A673 (cell line): Measurements from ENCODE around the gene TMIE. TPM values are rescaled to one million over a fixed set of nuclear protein-coding genes. Genes with fewer than 3 reads are reported as not detected.

Experiments
- BruUV-seq: library from RNA; stranded (reverse); fragments of 400-500 nt; replicated peaks from 2 replicates; lab custom pipeline; 2021; lab: Mats Ljungman, UMichigan
- CTCF ChIA-PET: fragments of 300-600 bp; sonication (Branson Sonifier 250); formaldehyde crosslinking; loops from one replicate; lab custom pipeline; 2022; ENCODE audit warnings: antibody characterized with exemption; lab: Charles Lee
- POLR2A ChIA-PET: fragments of 300-600 bp; sonication (Branson Sonifier 250); formaldehyde crosslinking; loops from one replicate; lab custom pipeline; 2022; ENCODE audit warnings: antibody characterized with exemption; ENCODE audit not compliant: low non-redundant PET; lab: Charles Lee
- DNase-seq: peaks from one replicate; pipeline ENCODE4 v3.0.0-alpha.2; 2015; ENCODE audit warnings: low spot score
- H3K27ac ChIP-seq: fragments of 200-600 bp; sonication (generic); 2 replicates; pipeline ENCODE4 v1.5.1; 2016; ENCODE audit warnings: mixed run types, low read depth, mild to moderate bottlenecking, mixed read lengths, antibody characterized with exemption, low read length; ENCODE audit not compliant: poor library complexity, severe bottlenecking
- H3K27me3 ChIP-seq: fragments of 200-600 bp; sonication (generic); replicated peaks from 2 replicates; pipeline ENCODE4 v1.6.1; 2017; ENCODE audit warnings: mixed run types, low read depth, mild to moderate bottlenecking, mixed read lengths, antibody characterized with exemption, low read length; ENCODE audit not compliant: insufficient read depth, poor library complexity
- H3K36me3 ChIP-seq: fragments of 200-600 bp; sonication (generic); 2 replicates; pipeline ENCODE4 v1.6.1; 2016; ENCODE audit warnings: mixed run types, mild to moderate bottlenecking, mixed read lengths, antibody characterized with exemption, low read length; ENCODE audit not compliant: insufficient read depth, poor library complexity, severe bottlenecking
- H3K4me1 ChIP-seq: fragments of 200-600 bp; sonication (generic); 2 replicates; pipeline ENCODE4 v1.6.1; 2017; ENCODE audit warnings: mixed run types, mild to moderate bottlenecking, mixed read lengths, antibody characterized with exemption, low read length; ENCODE audit not compliant: insufficient read depth, poor library complexity, severe bottlenecking
- H3K4me3 ChIP-seq: fragments of 200-600 bp; sonication (generic); 2 replicates; pipeline ENCODE4 v1.5.1; 2016; ENCODE audit warnings: low read depth, mixed run types, mild to moderate bottlenecking, mixed read lengths, low read length; ENCODE audit not compliant: poor library complexity, severe bottlenecking
- H3K9me3 ChIP-seq: fragments of 200-600 bp; sonication (generic); 2 replicates; pipeline ENCODE4 v1.6.1; 2016; ENCODE audit warnings: mixed run types, low read depth, mild to moderate bottlenecking, mixed read lengths, antibody characterized with exemption, low read length; ENCODE audit not compliant: poor library complexity, severe bottlenecking
- EZH2 ChIP-seq: fragments of 200-600 bp; sonication (generic); IDR thresholded peaks from 2 replicates; pipeline ENCODE4 v1.6.1; 2017; ENCODE audit warnings: borderline replicate concordance, low read depth, mild to moderate bottlenecking, mixed read lengths, antibody characterized with exemption, low read length; ENCODE audit not compliant: poor library complexity, severe bottlenecking
- intact Hi-C: fragments of 100-400 bp; cut with micrococcal nuclease; formaldehyde crosslinking; loops from one replicate; pipeline ENCODE4 v1.10.0; 2022; ENCODE audit not compliant: unreplicated experiment
- total RNA-seq: library from RNA; stranded (reverse); gene quantifications from 2 replicates; pipeline ENCODE4 v1.2.3, GENCODE V29; 2021
- TF ChIP-seq, protein P1 (sequence below): fragments of 300-800, 200-600 bp; sonication (generic); conservative IDR thresholded peaks from 2 replicates; pipeline ENCODE4 v1.5.1; 2017; ENCODE audit warnings: low read depth, mild to moderate bottlenecking, antibody characterized with exemption, low read length, moderate library complexity, mixed read lengths

Gene TMIE
- total RNA-seq, 1 experiment from 2014 or later: not detected

DNA sequence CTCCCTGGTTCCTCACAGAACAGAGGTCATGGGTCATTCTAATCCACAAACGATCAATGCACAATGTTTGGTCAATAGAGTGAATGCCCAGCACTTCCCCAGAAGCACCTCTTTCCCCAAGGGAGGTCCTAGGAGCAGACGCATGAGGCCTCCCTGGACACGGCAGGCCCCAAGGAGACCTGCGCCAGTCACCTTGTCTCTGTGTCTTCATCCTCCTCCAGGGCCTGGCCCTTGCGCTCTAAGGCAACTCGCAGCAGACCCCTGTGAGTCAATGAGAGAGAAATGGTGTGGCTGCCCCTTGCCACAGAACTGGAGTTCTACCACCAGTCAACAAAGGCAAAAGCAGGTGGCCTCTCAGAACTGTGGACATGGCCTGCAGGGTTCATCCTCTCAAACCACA lies 25.8 kb upstream of the TMIE start:
- no peaks in the 10 kb centered on the region for H3K36me3 ChIP-seq
- H3K9me3 ChIP-seq: no peaks in the 10 kb centered on the region
- no TSS peak for BruUV-seq
- ChIA-PET POLR2A (no interaction called here), CTCF (no interaction called here)
- DNase-seq: no peak
- TF ChIP-seq, protein P1, sequence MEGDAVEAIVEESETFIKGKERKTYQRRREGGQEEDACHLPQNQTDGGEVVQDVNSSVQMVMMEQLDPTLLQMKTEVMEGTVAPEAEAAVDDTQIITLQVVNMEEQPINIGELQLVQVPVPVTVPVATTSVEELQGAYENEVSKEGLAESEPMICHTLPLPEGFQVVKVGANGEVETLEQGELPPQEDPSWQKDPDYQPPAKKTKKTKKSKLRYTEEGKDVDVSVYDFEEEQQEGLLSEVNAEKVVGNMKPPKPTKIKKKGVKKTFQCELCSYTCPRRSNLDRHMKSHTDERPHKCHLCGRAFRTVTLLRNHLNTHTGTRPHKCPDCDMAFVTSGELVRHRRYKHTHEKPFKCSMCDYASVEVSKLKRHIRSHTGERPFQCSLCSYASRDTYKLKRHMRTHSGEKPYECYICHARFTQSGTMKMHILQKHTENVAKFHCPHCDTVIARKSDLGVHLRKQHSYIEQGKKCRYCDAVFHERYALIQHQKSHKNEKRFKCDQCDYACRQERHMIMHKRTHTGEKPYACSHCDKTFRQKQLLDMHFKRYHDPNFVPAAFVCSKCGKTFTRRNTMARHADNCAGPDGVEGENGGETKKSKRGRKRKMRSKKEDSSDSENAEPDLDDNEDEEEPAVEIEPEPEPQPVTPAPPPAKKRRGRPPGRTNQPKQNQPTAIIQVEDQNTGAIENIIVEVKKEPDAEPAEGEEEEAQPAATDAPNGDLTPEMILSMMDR: no peak
- TF ChIP-seq EZH2: no peak
- H3K4me3 ChIP-seq: no peak overlapping the region
- no peaks in the 10 kb centered on the region for H3K4me1 ChIP-seq
- no peak overlapping the region for H3K27ac ChIP-seq
- intact Hi-C loops: no loop called here
- no peaks in the 10 kb centered on the region for H3K27me3 ChIP-seq

DNA sequence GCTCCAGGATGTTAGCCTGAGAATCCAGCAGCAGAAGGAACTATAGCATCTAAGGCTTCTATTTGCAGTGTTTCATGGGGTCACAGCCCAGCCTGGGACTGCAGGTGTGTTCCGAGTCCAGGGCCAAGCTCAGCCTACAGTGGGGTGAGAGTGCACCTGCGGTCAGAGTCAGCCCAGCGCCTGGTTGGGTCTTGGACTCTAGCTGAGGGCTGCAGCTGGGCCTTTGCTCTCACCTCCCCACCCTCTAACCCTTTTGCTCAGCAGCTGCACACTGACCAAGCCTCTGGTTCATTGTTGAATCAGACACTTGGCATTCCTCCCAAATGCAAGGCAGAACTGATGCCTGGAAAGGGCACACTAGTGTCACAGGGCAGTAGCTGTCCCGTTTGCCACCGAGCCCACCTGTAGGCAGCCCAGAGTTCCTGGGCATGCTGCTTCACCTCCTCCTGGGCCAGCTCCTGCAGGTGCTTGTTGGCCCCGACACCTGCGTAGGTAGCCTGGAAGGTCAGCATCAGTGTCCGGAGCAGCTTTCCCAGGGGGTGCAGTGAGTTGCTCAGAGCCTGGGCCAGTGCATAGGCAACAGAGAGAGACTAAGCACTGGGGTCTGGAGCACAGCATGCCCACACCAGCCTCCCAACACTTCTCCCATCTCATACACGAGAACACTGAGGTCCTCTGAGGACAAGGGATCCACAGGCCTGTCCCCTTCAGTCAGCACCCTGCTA lies 25.2 kb upstream of the TMIE start:
- DNase-seq: no peak
- H3K4me3 ChIP-seq: no peak overlapping the region
- H3K27me3 ChIP-seq: no peaks in the 10 kb centered on the region
- intact Hi-C loops: no loop called here
- no peaks in the 10 kb centered on the region for H3K9me3 ChIP-seq
- no peaks in the 10 kb centered on the region for H3K36me3 ChIP-seq
- no peak overlapping the region for H3K27ac ChIP-seq
- no peaks in the 10 kb centered on the region for H3K4me1 ChIP-seq
- BruUV-seq: no TSS peak
- TF ChIP-seq, protein P1: no peak
- TF ChIP-seq EZH2: no peak
- CTCF ChIA-PET: no interaction called here
- POLR2A ChIA-PET: no interaction called here

DNA sequence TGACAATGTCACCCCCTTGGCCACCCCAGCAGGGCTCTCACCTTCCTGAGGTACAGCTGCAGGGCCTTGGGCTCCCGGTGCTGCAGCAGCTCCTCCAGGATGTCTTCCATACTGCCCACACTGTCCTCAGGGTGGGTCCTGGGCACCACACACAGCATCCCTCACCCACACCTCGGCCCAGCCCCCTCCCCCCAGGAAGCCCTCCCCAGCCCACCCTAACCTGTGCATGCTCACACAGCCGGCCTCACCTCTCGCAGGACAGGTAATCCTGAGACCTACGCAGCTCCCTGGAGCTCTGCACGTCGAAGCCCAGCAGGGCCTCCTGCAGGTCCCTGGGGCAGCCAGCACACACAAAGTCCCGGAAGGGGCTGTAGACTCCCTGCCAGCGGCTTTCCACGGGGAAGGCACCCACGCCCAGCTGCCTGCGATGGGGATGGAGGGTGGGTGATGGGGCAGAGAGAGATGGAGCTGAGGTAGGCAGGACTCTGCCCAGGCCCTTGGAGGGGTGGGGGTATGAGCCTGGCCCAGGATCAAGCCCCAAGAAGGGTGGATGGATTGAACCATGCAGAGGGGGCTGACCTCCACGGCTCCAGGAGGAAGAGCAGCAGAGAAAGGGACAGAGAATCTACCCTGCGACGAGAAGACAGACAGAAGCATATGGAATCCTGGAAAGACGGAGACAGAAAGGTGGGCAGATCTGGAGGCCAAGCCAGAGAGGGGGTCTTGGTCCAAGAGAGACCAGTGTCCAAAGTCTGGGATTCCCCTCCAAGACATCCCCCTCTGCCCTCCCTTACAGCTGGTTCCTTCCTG lies 24.4 kb upstream of the TMIE start:
- no TSS peak for BruUV-seq
- H3K4me1 ChIP-seq: no peaks in the 10 kb centered on the region
- TF ChIP-seq, protein P1: no peak
- TF ChIP-seq EZH2: no peak
- POLR2A ChIA-PET: no interaction called here
- H3K9me3 ChIP-seq: no peaks in the 10 kb centered on the region
- H3K27ac ChIP-seq: no peak overlapping the region
- no peak for DNase-seq
- intact Hi-C loops: no loop called here
- no peaks in the 10 kb centered on the region for H3K27me3 ChIP-seq
- CTCF ChIA-PET: no interaction called here
- H3K4me3 ChIP-seq: no peak overlapping the region
- H3K36me3 ChIP-seq: no peaks in the 10 kb centered on the region
